DMS79 (cell line): ENCODE results near the gene MASTL.
"Not testable (repeated sequence)": the region's sequence is repeated elsewhere in the genome, so short reads cannot be mapped to it uniquely, and the experiment has no call there.

Source experiments
- DNase-seq: peaks from one replicate; lab custom pipeline; 2025; lab: John Stamatoyannopoulos, UW

Gene MASTL

GRCh38 chr10:27155066-27155754 is at the start of gene MASTL:
Gene MASTL, plus strand, starts transcription at chr10:27155352. Its CDS starts 75 bp downstream, at chr10:27155427.
- peak; percentile 48 for DNase-seq

GRCh38 chr10:27108165-27108564 is 47.0 kb upstream of the MASTL start:
- no peak for DNase-seq

GRCh38 chr10:27134371-27134770 is 20.8 kb upstream of the MASTL start:
- DNase-seq, result no peak

GRCh38 chr10:27138277-27138676 is 16.9 kb upstream of the MASTL start:
- DNase-seq, result no peak

- no peak for DNase-seq
These were observed 11.5 kb upstream of the MASTL start for GRCh38 chr10:27143686-27144085.

- DNase-seq, result no peak
These were observed 9.2 kb upstream of the MASTL start for GRCh38 chr10:27145937-27146336.

- no peak for DNase-seq
These were observed 7.5 kb upstream of the MASTL start for GRCh38 chr10:27147701-27148100.

GRCh38 chr10:27150261-27150660 is 4.9 kb upstream of the MASTL start:
- DNase-seq, result no peak

GRCh38 chr10:27152687-27153086 is 2.5 kb upstream of the MASTL start:
- no peak for DNase-seq

GRCh38 chr10:27153329-27153728 is 1.8 kb upstream of the MASTL start:
- DNase-seq, result no peak

- DNase-seq, result no peak
These were observed 1.3 kb upstream of the MASTL start for GRCh38 chr10:27153845-27154193.

- not testable (repeated sequence) for DNase-seq
These were observed 1.4 kb downstream of the MASTL start for GRCh38 chr10:27156566-27156965.

GRCh38 chr10:27157150-27157549 is 2.0 kb downstream of the MASTL start:
- no peak for DNase-seq

- no peak for DNase-seq
These were observed 3.3 kb downstream of the MASTL start for GRCh38 chr10:27158421-27158820.

- no peak for DNase-seq
These were observed 14.7 kb downstream of the MASTL start for GRCh38 chr10:27169849-27170248.

GRCh38 chr10:27188259-27188658 is 33.1 kb downstream of the MASTL start:
- DNase-seq, result no peak

- no peak for DNase-seq
These were observed 33.7 kb downstream of the MASTL start for GRCh38 chr10:27188897-27189296.

GRCh38 chr10:27190508-27190907 is 35.4 kb downstream of the MASTL start:
- DNase-seq, result no peak

- no peak for DNase-seq
These were observed 37.1 kb downstream of the MASTL start for GRCh38 chr10:27192284-27192683.

GRCh38 chr10:27197980-27198620 is 42.9 kb downstream of the MASTL start:
- no peak for DNase-seq

- no peak for DNase-seq
These were observed 48.7 kb downstream of the MASTL start for GRCh38 chr10:27203806-27204205.

- DNase-seq, result no peak
These were observed 52.2 kb downstream of the MASTL start for GRCh38 chr10:27207350-27207749.

- no peak for DNase-seq
These were observed 68.8 kb downstream of the MASTL start for GRCh38 chr10:27223964-27224363.

- no peak for DNase-seq
These were observed 69.9 kb downstream of the MASTL start for GRCh38 chr10:27225011-27225590.
